ENCODE data around the gene HMGCL.
A peak's percentile ranks its signal among the peaks of the same experiment; 100 is the strongest.
"Not testable (repeated sequence)": the region's sequence is repeated elsewhere in the genome, so short reads cannot be mapped to it uniquely, and the experiment has no call there.

The HMGCL gene

GRCh38 chr1:23836037-23836436 is 10.8 kb upstream of the HMGCL start:
- Histone ChIP-seq H4K20me1 (ENCODE audit: insufficient read depth, low read length) (no peaks in the 10 kb centered on the region), H3K27ac (ENCODE audit: low read length) (no peak overlapping the region), H3K4me2 (ENCODE audit: low read length) (no peak overlapping the region; the same call in 1 of the 2 replicates), H3K36me3 (replicated peaks; ENCODE audit: low read depth, low read length) (no peaks in the 10 kb centered on the region), H3K9me3 (ENCODE audit: insufficient read depth, low read length) (no peaks in the 10 kb centered on the region), H2AFZ (ENCODE audit: low read depth, low read length) (no peak overlapping the region), H3K9ac (ENCODE audit: low read length) (no peak overlapping the region), H3K79me2 (ENCODE audit: low read length) (no peaks in the 10 kb centered on the region), H3K27me3 (ENCODE audit: low read depth, low read length) (no peaks in the 10 kb centered on the region), H3K4me3 (ENCODE audit: low read length) (no peak overlapping the region), H3K4me1 (ENCODE audit: low read length) (peaks cover 15% of the 10 kb centered on the region)
- TF ChIP-seq EZH2phosphoT487 (IDR thresholded peaks at IDR 0.05; ENCODE audit: low read depth) (no peak), CTCF (IDR thresholded peaks at IDR 0.05; ENCODE audit: low read depth, low read length) (no peak)

DNA sequence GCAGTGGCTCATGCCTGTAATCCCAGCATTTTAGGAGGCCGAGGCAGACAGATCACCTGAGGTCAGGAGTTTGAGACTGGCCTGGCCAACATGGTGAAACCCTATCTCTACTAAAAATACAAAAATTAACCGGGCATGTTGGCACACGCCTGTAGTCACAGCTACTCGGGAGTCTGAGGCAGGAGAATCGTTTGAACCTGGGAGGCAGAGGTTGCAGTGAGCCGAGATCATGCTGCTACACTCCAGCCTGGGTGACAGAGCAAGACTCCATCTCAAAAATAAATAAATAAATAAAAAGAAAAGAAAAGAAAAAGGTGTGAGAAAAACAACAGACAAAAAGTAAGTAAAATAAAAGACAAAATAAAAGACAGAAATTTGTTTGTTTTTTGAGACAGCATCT is 8.9 kb upstream of the HMGCL start:
- H3K27ac ChIP-seq (ENCODE audit: low read length); H3K4me2 ChIP-seq (ENCODE audit: low read length); H3K9me3 ChIP-seq (ENCODE audit: insufficient read depth, low read length); H3K36me3 ChIP-seq (replicated peaks; ENCODE audit: low read depth, low read length); H3K9ac ChIP-seq (ENCODE audit: low read length); H3K4me3 ChIP-seq (ENCODE audit: low read length); H3K27me3 ChIP-seq (ENCODE audit: low read depth, low read length); H2AFZ ChIP-seq (ENCODE audit: low read depth, low read length); H3K79me2 ChIP-seq (ENCODE audit: low read length); H4K20me1 ChIP-seq (ENCODE audit: insufficient read depth, low read length): not testable (repeated sequence)
- H3K4me1 ChIP-seq (ENCODE audit: low read length), result peaks cover 15% of the 10 kb centered on the region

DNA sequence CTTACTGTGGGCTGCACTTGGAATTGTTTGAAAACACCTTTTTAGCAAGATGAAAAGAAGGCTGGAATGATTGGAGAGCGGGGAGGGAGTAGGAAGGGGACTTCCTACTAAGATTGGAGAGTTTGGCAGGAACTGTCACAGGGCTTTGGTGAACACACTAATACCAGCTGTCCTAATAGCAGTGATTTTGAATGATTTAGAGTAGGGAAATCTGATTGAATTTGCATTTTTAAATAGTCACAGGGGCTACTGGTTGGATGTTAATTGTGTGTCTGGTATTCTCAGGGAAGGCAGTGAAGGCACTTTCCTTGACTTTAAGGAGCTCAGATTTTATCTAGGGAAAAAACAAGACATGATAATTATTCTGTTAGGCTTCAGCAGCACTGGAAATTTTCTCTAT is 2.5 kb upstream of the HMGCL start:
- H3K36me3 ChIP-seq (replicated peaks; ENCODE audit: low read depth, low read length), result no peaks in the 10 kb centered on the region
- H3K4me2 ChIP-seq (ENCODE audit: low read length), result no peak overlapping the region
- peaks cover 6% of the 10 kb centered on the region; the same call in 1 of the 2 replicates for H3K4me1 ChIP-seq (ENCODE audit: low read length)

GRCh38 chr1:23826590-23826989 is 1.4 kb upstream of the HMGCL start:
- H3K4me2 ChIP-seq (ENCODE audit: low read length); H4K20me1 ChIP-seq (ENCODE audit: insufficient read depth, low read length); H2AFZ ChIP-seq (ENCODE audit: low read depth, low read length); H3K4me1 ChIP-seq (ENCODE audit: low read length); H3K36me3 ChIP-seq (replicated peaks; ENCODE audit: low read depth, low read length); H3K27me3 ChIP-seq (ENCODE audit: low read depth, low read length); H3K27ac ChIP-seq (ENCODE audit: low read length); H3K9ac ChIP-seq (ENCODE audit: low read length); H3K4me3 ChIP-seq (ENCODE audit: low read length); H3K9me3 ChIP-seq (ENCODE audit: insufficient read depth, low read length): not testable (repeated sequence)
- peaks cover 14% of the 10 kb centered on the region for H3K79me2 ChIP-seq (ENCODE audit: low read length)

More for the DNA sequence above, 2.5 kb upstream of the HMGCL start:
- Histone ChIP-seq H4K20me1 (ENCODE audit: insufficient read depth, low read length) (no peaks in the 10 kb centered on the region), H3K9ac (ENCODE audit: low read length) (no peak overlapping the region), H3K79me2 (ENCODE audit: low read length) (peaks cover 14% of the 10 kb centered on the region), H3K27me3 (ENCODE audit: low read depth, low read length) (no peaks in the 10 kb centered on the region), H3K27ac (ENCODE audit: low read length) (no peak overlapping the region), H3K4me3 (ENCODE audit: low read length) (no peak overlapping the region), H3K9me3 (ENCODE audit: insufficient read depth, low read length) (no peaks in the 10 kb centered on the region), H2AFZ (ENCODE audit: low read depth, low read length) (no peak overlapping the region)
- TF ChIP-seq EZH2phosphoT487 (IDR thresholded peaks at IDR 0.05; ENCODE audit: low read depth) (no peak), CTCF (IDR thresholded peaks at IDR 0.05; ENCODE audit: low read depth, low read length) (no peak)

DNA sequence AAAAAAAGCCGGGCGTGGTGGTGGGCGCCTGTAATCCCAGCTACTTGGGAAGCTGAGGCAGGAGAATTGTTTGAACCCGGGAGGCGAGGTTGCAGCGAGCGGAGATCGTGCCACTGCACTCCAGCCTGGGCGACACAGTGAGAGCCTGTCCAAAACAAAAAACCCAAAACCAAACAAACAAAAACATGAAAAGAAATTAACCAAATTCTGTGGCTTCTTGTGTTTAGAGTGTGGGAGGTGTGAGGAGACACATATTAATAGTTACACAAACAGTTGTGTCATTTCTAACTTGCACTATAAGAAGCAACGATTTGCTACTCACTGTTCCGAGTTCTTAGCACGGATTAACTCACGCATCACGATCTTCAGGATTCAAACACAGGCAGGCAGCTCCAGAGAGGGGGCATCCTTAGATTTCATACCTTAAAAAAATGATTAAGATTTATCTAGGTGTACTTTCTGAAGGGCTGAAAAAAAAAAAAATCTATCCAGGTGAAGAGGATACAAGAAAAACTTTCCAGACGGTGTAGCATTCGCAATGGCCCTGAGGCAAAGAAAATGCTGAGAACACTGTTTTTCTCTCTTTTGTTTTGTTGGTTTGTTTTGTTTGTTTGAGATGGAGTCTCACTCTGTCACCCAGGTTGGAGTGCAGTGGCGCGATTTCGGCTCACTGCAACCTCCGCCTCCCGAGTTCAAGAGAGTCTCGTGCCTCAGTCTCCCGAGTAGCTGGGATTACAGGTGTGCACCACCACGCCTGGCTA is 713 bp upstream of the HMGCL start:
- Histone ChIP-seq H3K9me3 (ENCODE audit: insufficient read depth, low read length) (no peaks in the 10 kb centered on the region), H3K9ac (ENCODE audit: low read length) (peak overlapping the region; percentile 86), H2AFZ (ENCODE audit: low read depth, low read length) (peak overlapping the region; percentile 83; the same call in 1 of the 2 replicates), H3K27me3 (ENCODE audit: low read depth, low read length) (no peaks in the 10 kb centered on the region), H3K4me2 (ENCODE audit: low read length) (peak overlapping the region; percentile 67), H3K27ac (ENCODE audit: low read length) (no peak overlapping the region), H3K4me1 (ENCODE audit: low read length) (peaks cover 6% of the 10 kb centered on the region; the same call in 1 of the 2 replicates), H3K4me3 (ENCODE audit: low read length) (peak overlapping the region; percentile 91), H3K36me3 (replicated peaks; ENCODE audit: low read depth, low read length) (no peaks in the 10 kb centered on the region), H3K79me2 (ENCODE audit: low read length) (peaks cover 14% of the 10 kb centered on the region), H4K20me1 (ENCODE audit: insufficient read depth, low read length) (no peaks in the 10 kb centered on the region)
- TF ChIP-seq CTCF (IDR thresholded peaks at IDR 0.05; ENCODE audit: low read depth, low read length) (no peak), EZH2phosphoT487 (IDR thresholded peaks at IDR 0.05; ENCODE audit: low read depth) (no peak)
